OCI-LY7 (cell line): ENCODE measurements around the gene ZNF846.

Experiments used
- EZH2phosphoT487 ChIP-seq: fragments of 200-600 bp; sonication (generic); IDR thresholded peaks from 2 replicates; pipeline ENCODE4 v1.6.1; 2018; ENCODE audit warnings: low read depth, borderline replicate concordance, mild to moderate bottlenecking, mixed run types, antibody characterized with exemption, low read length, moderate library complexity, mixed read lengths
- TF ChIP-seq, protein P1 (sequence below): fragments of 200-600 bp; sonication (generic); conservative IDR thresholded peaks from 2 replicates; pipeline ENCODE4 v1.5.1; 2014; ENCODE audit warnings: mild to moderate bottlenecking, antibody characterized with exemption, low read length, moderate library complexity, mixed read lengths

GRCh38 chr19:9709305-9709704 is 59.2 kb downstream of the ZNF846 start:
- TF ChIP-seq, protein P1, sequence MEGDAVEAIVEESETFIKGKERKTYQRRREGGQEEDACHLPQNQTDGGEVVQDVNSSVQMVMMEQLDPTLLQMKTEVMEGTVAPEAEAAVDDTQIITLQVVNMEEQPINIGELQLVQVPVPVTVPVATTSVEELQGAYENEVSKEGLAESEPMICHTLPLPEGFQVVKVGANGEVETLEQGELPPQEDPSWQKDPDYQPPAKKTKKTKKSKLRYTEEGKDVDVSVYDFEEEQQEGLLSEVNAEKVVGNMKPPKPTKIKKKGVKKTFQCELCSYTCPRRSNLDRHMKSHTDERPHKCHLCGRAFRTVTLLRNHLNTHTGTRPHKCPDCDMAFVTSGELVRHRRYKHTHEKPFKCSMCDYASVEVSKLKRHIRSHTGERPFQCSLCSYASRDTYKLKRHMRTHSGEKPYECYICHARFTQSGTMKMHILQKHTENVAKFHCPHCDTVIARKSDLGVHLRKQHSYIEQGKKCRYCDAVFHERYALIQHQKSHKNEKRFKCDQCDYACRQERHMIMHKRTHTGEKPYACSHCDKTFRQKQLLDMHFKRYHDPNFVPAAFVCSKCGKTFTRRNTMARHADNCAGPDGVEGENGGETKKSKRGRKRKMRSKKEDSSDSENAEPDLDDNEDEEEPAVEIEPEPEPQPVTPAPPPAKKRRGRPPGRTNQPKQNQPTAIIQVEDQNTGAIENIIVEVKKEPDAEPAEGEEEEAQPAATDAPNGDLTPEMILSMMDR = no peak
- no peak for TF ChIP-seq EZH2phosphoT487
